ENCODE measurements around the gene FSTL4.

Gene FSTL4

GRCh38 chr5:133319244-133319643 is 293.1 kb downstream of the FSTL4 start:
- Histone ChIP-seq H3K9me2 (replicated peaks; ENCODE audit: insufficient read depth, low read length) (no peaks in the 10 kb centered on the region), H2AFZ (ENCODE audit: low read length) (no peak overlapping the region), H3K36me3 (replicated peaks; ENCODE audit: insufficient read depth, low read length) (no peaks in the 10 kb centered on the region), H3K4me1 (ENCODE audit: low read length) (0 out of 2 replicates have a peak, but pooled peaks cover 3% of the 10 kb centered on the region), H3K4me2 (ENCODE audit: low read depth, low read length) (no peak overlapping the region), H3K4me3 (ENCODE audit: low read length) (no peak overlapping the region), H3K9ac (ENCODE audit: low read length) (no peak overlapping the region), H3K79me2 (ENCODE audit: low read length) (no peaks in the 10 kb centered on the region), H4K20me1 (ENCODE audit: insufficient read depth, low read length) (no peaks in the 10 kb centered on the region), H3F3A (ENCODE audit: insufficient read depth, low read length) (no peaks in the 10 kb centered on the region), H3K27me3 (replicated peaks; ENCODE audit: insufficient read depth, low read length) (no peaks in the 10 kb centered on the region), H3K9me3 (replicated peaks; ENCODE audit: insufficient read depth, low read length) (no peaks in the 10 kb centered on the region), H3K27ac (ENCODE audit: low read length) (no peak overlapping the region)
- TF ChIP-seq EZH2 (optimal IDR thresholded peaks at IDR 0.05; ENCODE audit: low read depth, low read length) (no peak), EZH2phosphoT487 (IDR thresholded peaks at IDR 0.05; ENCODE audit: low read length) (no peak), CTCF (IDR thresholded peaks at IDR 0.05; ENCODE audit: low read length) (no peak)
- no peak for DNase-seq

- H3F3A ChIP-seq (ENCODE audit: insufficient read depth, low read length): no peaks in the 10 kb centered on the region
- no peaks in the 10 kb centered on the region for H3K9me2 ChIP-seq (replicated peaks; ENCODE audit: insufficient read depth, low read length)
- H3K4me1 ChIP-seq (ENCODE audit: low read length): 0 out of 2 replicates have a peak, but pooled peaks cover 3% of the 10 kb centered on the region
- no peak for TF ChIP-seq EZH2 (optimal IDR thresholded peaks at IDR 0.05; ENCODE audit: low read depth, low read length)
- TF ChIP-seq EZH2phosphoT487 (IDR thresholded peaks at IDR 0.05; ENCODE audit: low read length): no peak
- TF ChIP-seq CTCF (IDR thresholded peaks at IDR 0.05; ENCODE audit: low read length): no peak
- no peaks in the 10 kb centered on the region for H3K27me3 ChIP-seq (replicated peaks; ENCODE audit: insufficient read depth, low read length)
- DNase-seq: no peak
- H3K9me3 ChIP-seq (replicated peaks; ENCODE audit: insufficient read depth, low read length): no peaks in the 10 kb centered on the region
- H3K36me3 ChIP-seq (replicated peaks; ENCODE audit: insufficient read depth, low read length): no peaks in the 10 kb centered on the region
- H3K27ac ChIP-seq (ENCODE audit: low read length): no peak overlapping the region
- H3K4me2 ChIP-seq (ENCODE audit: low read depth, low read length): no peak overlapping the region
- no peak overlapping the region for H3K4me3 ChIP-seq (ENCODE audit: low read length)
- no peak overlapping the region for H2AFZ ChIP-seq (ENCODE audit: low read length)
- no peaks in the 10 kb centered on the region for H3K79me2 ChIP-seq (ENCODE audit: low read length)
- no peak overlapping the region for H3K9ac ChIP-seq (ENCODE audit: low read length)
- no peaks in the 10 kb centered on the region for H4K20me1 ChIP-seq (ENCODE audit: insufficient read depth, low read length)
These were observed 294.8 kb downstream of the FSTL4 start for GRCh38 chr5:133317558-133317957.

- H3K9me2 ChIP-seq (replicated peaks; ENCODE audit: insufficient read depth, low read length): no peaks in the 10 kb centered on the region
- H3F3A ChIP-seq (ENCODE audit: insufficient read depth, low read length): no peaks in the 10 kb centered on the region
- no peak overlapping the region for H3K27ac ChIP-seq (ENCODE audit: low read length)
- no peaks in the 10 kb centered on the region for H3K79me2 ChIP-seq (ENCODE audit: low read length)
- H3K4me2 ChIP-seq (ENCODE audit: low read depth, low read length): no peak overlapping the region
- no peaks in the 10 kb centered on the region for H3K36me3 ChIP-seq (replicated peaks; ENCODE audit: insufficient read depth, low read length)
- H3K4me1 ChIP-seq (ENCODE audit: low read length): no peaks in the 10 kb centered on the region
- H4K20me1 ChIP-seq (ENCODE audit: insufficient read depth, low read length): no peaks in the 10 kb centered on the region
- no peak overlapping the region for H3K9ac ChIP-seq (ENCODE audit: low read length)
- no peak overlapping the region for H2AFZ ChIP-seq (ENCODE audit: low read length)
- H3K27me3 ChIP-seq (replicated peaks; ENCODE audit: insufficient read depth, low read length): no peaks in the 10 kb centered on the region
- no peaks in the 10 kb centered on the region for H3K9me3 ChIP-seq (replicated peaks; ENCODE audit: insufficient read depth, low read length)
- DNase-seq: no peak
- H3K4me3 ChIP-seq (ENCODE audit: low read length): no peak overlapping the region
- no peak for TF ChIP-seq CTCF (IDR thresholded peaks at IDR 0.05; ENCODE audit: low read length)
- TF ChIP-seq EZH2 (optimal IDR thresholded peaks at IDR 0.05; ENCODE audit: low read depth, low read length): no peak
- no peak for TF ChIP-seq EZH2phosphoT487 (IDR thresholded peaks at IDR 0.05; ENCODE audit: low read length)
These were observed 295.7 kb downstream of the FSTL4 start for GRCh38 chr5:133316346-133317343.
